Activated B cell treated with CpG ODN at 0.5 μM for 24 hours (primary cell): ENCODE data around the gene ABCA8. TPM values are rescaled to one million over a fixed set of nuclear protein-coding genes. Genes with fewer than 3 reads are reported as not detected.
"Not testable (repeated sequence)": the region's sequence is repeated elsewhere in the genome, so short reads cannot be mapped to it uniquely, and the experiment has no call there.

Source experiments
- ATAC-seq: fragments of 200-7000 bp; cut with Tn5 transposase; one replicate; pipeline ENCODE4 v1.10.0; 2021; ENCODE audit warnings: low read depth, mild to moderate bottlenecking, moderate library complexity
- CTCF ChIA-PET: fragments of 350-600 bp; sonication (Branson Sonifier 250); formaldehyde crosslinking; loops from one replicate; lab custom pipeline; 2021; ENCODE audit warnings: antibody characterized with exemption; lab: Charles Lee
- POLR2A ChIA-PET: fragments of 350-600 bp; sonication (Branson Sonifier 250); formaldehyde crosslinking; loops from one replicate; lab custom pipeline; 2021; ENCODE audit warnings: antibody characterized with exemption; lab: Charles Lee
- DNase-seq: peaks from one replicate; pipeline ENCODE4 v3.0.0; 2022
- H3K27ac Mint-ChIP-seq: one replicate; pipeline ENCODE4 v1.8.0; 2020; ENCODE audit warnings: mixed read lengths
- H3K27me3 Mint-ChIP-seq: one replicate; pipeline ENCODE4 v1.8.0; 2021; ENCODE audit warnings: mixed read lengths
- H3K36me3 Mint-ChIP-seq: one replicate; pipeline ENCODE4 v1.8.0; 2021; ENCODE audit warnings: low read depth, mixed read lengths
- H3K4me1 Mint-ChIP-seq: one replicate; pipeline ENCODE4 v1.8.0; 2021; ENCODE audit warnings: mixed read lengths
- H3K4me3 Mint-ChIP-seq: one replicate; pipeline ENCODE4 v1.8.0; 2020; ENCODE audit warnings: mild to moderate bottlenecking, mixed read lengths
- H3K9me3 Mint-ChIP-seq: one replicate; pipeline ENCODE4 v1.8.0; 2020; ENCODE audit warnings: mixed read lengths
- CTCF ChIP-seq: fragments of 200-600 bp; IDR thresholded peaks from one replicate; pipeline ENCODE4 v1.8.0; 2022; ENCODE audit warnings: antibody characterized with exemption, mild to moderate bottlenecking
- intact Hi-C: fragments of 100-400 bp; cut with micrococcal nuclease; formaldehyde crosslinking; loops from one replicate; pipeline ENCODE4 v1.15.1; 2024
- total RNA-seq: library from RNA; stranded (reverse); gene quantifications from 2 replicates; pipeline ENCODE4 v1.2.3, GENCODE V29; 2022

Gene ABCA8, protein sequence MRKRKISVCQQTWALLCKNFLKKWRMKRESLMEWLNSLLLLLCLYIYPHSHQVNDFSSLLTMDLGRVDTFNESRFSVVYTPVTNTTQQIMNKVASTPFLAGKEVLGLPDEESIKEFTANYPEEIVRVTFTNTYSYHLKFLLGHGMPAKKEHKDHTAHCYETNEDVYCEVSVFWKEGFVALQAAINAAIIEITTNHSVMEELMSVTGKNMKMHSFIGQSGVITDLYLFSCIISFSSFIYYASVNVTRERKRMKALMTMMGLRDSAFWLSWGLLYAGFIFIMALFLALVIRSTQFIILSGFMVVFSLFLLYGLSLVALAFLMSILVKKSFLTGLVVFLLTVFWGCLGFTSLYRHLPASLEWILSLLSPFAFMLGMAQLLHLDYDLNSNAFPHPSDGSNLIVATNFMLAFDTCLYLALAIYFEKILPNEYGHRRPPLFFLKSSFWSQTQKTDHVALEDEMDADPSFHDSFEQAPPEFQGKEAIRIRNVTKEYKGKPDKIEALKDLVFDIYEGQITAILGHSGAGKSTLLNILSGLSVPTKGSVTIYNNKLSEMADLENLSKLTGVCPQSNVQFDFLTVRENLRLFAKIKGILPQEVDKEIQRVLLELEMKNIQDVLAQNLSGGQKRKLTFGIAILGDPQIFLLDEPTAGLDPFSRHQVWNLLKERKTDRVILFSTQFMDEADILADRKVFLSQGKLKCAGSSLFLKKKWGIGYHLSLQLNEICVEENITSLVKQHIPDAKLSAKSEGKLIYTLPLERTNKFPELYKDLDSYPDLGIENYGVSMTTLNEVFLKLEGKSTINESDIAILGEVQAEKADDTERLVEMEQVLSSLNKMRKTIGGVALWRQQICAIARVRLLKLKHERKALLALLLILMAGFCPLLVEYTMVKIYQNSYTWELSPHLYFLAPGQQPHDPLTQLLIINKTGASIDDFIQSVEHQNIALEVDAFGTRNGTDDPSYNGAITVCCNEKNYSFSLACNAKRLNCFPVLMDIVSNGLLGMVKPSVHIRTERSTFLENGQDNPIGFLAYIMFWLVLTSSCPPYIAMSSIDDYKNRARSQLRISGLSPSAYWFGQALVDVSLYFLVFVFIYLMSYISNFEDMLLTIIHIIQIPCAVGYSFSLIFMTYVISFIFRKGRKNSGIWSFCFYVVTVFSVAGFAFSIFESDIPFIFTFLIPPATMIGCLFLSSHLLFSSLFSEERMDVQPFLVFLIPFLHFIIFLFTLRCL (N-terminal part only)
- total RNA-seq = not detected in 2 replicates

DNA sequence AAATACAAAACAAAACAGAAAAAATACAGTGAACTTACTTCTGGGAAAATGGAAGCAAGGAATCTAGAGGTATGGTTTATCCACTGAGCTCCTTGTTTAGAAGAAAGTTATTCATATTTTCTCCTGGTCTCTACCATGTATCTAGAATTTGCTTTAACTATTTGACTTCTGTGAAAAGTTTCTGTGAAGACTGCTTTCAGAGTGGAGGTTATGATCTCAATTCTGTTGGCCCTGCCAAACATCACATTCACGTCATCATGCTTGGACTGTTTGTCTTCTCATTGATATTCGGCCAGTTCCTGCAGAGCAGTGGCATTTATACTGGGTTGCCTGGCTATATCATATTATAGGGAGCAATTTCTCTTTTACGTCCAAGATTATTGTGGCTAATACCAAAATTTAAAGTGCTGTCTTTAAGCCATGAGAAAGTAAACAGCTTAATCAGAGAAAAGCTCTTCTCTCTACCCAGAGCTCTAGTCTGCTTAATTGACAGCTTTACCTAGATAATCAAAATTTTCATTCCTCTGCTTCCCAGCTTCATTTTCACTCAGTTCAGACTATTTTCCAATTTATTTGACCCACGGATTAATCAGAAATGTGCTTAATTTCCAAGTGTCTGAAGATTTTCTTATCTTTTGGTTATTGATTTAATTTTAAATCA, at the start of gene ABCA8:
Gene ABCA8 (minus strand): TSS at position 212 of the 661 bp plus-strand sequence. CDS start 13,358 bp downstream, outside the sequence.
- Mint-ChIP-seq H3K4me1 (no peaks in the 10 kb centered on the region), H3K9me3 (no peaks in the 10 kb centered on the region), H3K4me3 (no peak within 1 kb of the TSS), H3K36me3 (no peaks in the 10 kb centered on the region), H3K27me3 (peaks cover 2% of the 10 kb centered on the region), H3K27ac (no peak within 1 kb of the TSS)
- ATAC-seq (no peak), DNase-seq (no peak)
- TF ChIP-seq CTCF = no peak
- intact Hi-C loops = no loop called here
- ChIA-PET POLR2A (no interaction called here), CTCF (no interaction called here)

- H3K27ac Mint-ChIP-seq, H3K4me1 Mint-ChIP-seq, intact Hi-C loops, CTCF ChIA-PET, ATAC-seq, H3K36me3 Mint-ChIP-seq, DNase-seq, H3K9me3 Mint-ChIP-seq, H3K4me3 Mint-ChIP-seq, POLR2A ChIA-PET, H3K27me3 Mint-ChIP-seq: not testable (repeated sequence)
Observed at GRCh38 chr17:69004759-69005158, 49.6 kb upstream of the ABCA8 start.

- ATAC-seq, H3K4me3 Mint-ChIP-seq, POLR2A ChIA-PET, H3K4me1 Mint-ChIP-seq, H3K36me3 Mint-ChIP-seq, H3K27ac Mint-ChIP-seq, CTCF ChIA-PET, H3K27me3 Mint-ChIP-seq, intact Hi-C loops, DNase-seq, H3K9me3 Mint-ChIP-seq: not testable (repeated sequence)
Observed at GRCh38 chr17:68999743-69000142, 44.6 kb upstream of the ABCA8 start.

DNA sequence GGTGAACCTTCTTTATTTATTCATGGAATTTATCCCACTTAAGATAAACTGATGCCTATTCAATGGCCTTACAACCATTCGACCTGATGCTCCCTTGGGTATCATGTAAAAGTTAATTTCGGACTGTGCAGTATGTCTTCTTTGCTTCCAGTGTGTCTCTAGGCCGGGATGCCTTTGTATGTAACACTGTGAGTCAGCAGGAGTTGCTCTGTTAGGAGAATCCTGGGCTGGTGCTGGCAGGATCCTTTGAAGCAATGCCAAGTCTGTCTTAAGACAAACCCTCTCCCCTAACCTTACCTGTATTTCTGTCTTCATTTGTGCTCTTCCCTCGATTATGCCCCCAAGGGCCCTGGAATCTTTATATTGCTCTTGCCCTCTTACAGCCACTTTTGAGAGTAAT, 37.9 kb upstream of the ABCA8 start:
- no peaks in the 10 kb centered on the region for H3K27me3 Mint-ChIP-seq
- no peak for DNase-seq
- intact Hi-C loops = no loop called here

DNA sequence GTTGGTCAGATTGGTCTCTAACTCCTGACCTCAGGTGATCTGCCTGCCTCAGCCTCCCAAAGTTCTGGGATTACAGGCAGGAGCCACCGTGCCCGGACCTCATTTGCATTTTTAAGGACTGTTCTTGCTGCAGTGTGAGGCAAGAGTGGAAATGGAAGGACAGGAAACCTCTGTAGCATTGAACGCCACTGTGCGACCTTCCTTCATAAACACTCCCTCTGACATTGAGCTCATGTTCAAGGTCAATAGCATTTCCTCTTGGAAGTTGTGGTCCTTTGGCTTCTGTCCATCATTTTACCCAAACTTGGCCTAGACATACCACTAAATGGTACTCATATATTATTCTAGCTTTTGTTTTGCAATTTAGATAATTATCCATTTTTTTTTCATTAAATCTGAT, 32.8 kb upstream of the ABCA8 start:
- Mint-ChIP-seq H3K9me3 (no peaks in the 10 kb centered on the region), H3K4me3 (no peak overlapping the region), H3K36me3 (no peaks in the 10 kb centered on the region), H3K4me1 (no peaks in the 10 kb centered on the region), H3K27ac (no peak overlapping the region), H3K27me3 (no peaks in the 10 kb centered on the region)
- POLR2A ChIA-PET = no interaction called here
- intact Hi-C loops = no loop called here
- ATAC-seq (no peak), DNase-seq (no peak)
- no peak for TF ChIP-seq CTCF
- CTCF ChIA-PET = no interaction called here

More for the DNA sequence above, 37.9 kb upstream of the ABCA8 start:
- Mint-ChIP-seq H3K9me3 (no peaks in the 10 kb centered on the region), H3K4me1 (no peaks in the 10 kb centered on the region), H3K4me3 (no peak overlapping the region), H3K27ac (no peak overlapping the region), H3K36me3 (no peaks in the 10 kb centered on the region)
- ATAC-seq = no peak
- ChIA-PET POLR2A (no interaction called here), CTCF (no interaction called here)
- no peak for TF ChIP-seq CTCF
